Duodenal mucosa (tissue), 2 donors: ENCODE measurements around the gene CHRNB2.

Experiments
- H3K27ac ChIP-seq: one replicate; pipeline ENCODE4 v1.7.0; 2013; ENCODE audit warnings: low read depth, low read length
- H3K27me3 ChIP-seq, 2 donors: one replicate each; pipeline ENCODE4 v1.7.0; 2013; ENCODE audit warnings: low read length in 2 of 2, control low read depth in 1 of 2; ENCODE audit not compliant: insufficient read depth in 2 of 2, control insufficient read depth in 1 of 2
- H3K36me3 ChIP-seq, 2 donors: one replicate each; pipeline ENCODE4 v1.7.0; 2013; ENCODE audit warnings: low read length in 2 of 2, control low read depth in 1 of 2; ENCODE audit not compliant: insufficient read depth in 2 of 2, control insufficient read depth in 1 of 2
- H3K4me1 ChIP-seq, 2 donors: one replicate each; pipeline ENCODE4 v1.7.0; 2013; ENCODE audit warnings: low read length in 2 of 2, control low read depth in 1 of 2; ENCODE audit not compliant: insufficient read depth in 2 of 2, control insufficient read depth in 1 of 2
- H3K4me3 ChIP-seq, 2 donors: one replicate each; pipeline ENCODE4 v1.7.0; 2013; ENCODE audit warnings: low read length in 2 of 2, low read depth in 1 of 2
- H3K9ac ChIP-seq, 2 donors: one replicate each; pipeline ENCODE4 v1.7.0; 2013; ENCODE audit warnings: low read length in 2 of 2, low read depth in 1 of 2
- H3K9me3 ChIP-seq, 2 donors: one replicate each; pipeline ENCODE4 v1.7.0; 2013; ENCODE audit warnings: low read length in 2 of 2, control low read depth in 1 of 2; ENCODE audit not compliant: control insufficient read depth in 1 of 2

The CHRNB2 gene

GRCh38 chr1:154621875-154622274 is 54.3 kb downstream of the CHRNB2 start:
- no peaks in the 10 kb centered on the region for H3K9me3 ChIP-seq
- H3K4me3 ChIP-seq: no peak overlapping the region
- no peak overlapping the region for H3K27ac ChIP-seq
- no peaks in the 10 kb centered on the region for H3K36me3 ChIP-seq
- no peaks in the 10 kb centered on the region for H3K27me3 ChIP-seq
- H3K9ac ChIP-seq: no peak overlapping the region
- peaks cover 7 to 10% of the 10 kb centered on the region in 2 donors for H3K4me1 ChIP-seq

- Histone ChIP-seq H3K9me3 (no peaks in the 10 kb centered on the region), H3K27me3 (no peaks in the 10 kb centered on the region), H3K27ac (no peak overlapping the region), H3K4me1 (peaks cover 9 to 13% of the 10 kb centered on the region in 2 donors), H3K9ac (no peak overlapping the region), H3K4me3 (no peak overlapping the region), H3K36me3 (no peaks in the 10 kb centered on the region)
These were observed 55.0 kb downstream of the CHRNB2 start for GRCh38 chr1:154622503-154623039.

- Histone ChIP-seq H3K27me3 (no peaks in the 10 kb centered on the region), H3K36me3 (no peaks in the 10 kb centered on the region), H3K9me3 (no peaks in the 10 kb centered on the region), H3K4me3 (no peak overlapping the region), H3K27ac (no peak overlapping the region), H3K9ac (no peak overlapping the region), H3K4me1 (peaks cover 9 to 13% of the 10 kb centered on the region in 2 donors)
These were observed 55.8 kb downstream of the CHRNB2 start for GRCh38 chr1:154623358-154623757.

DNA sequence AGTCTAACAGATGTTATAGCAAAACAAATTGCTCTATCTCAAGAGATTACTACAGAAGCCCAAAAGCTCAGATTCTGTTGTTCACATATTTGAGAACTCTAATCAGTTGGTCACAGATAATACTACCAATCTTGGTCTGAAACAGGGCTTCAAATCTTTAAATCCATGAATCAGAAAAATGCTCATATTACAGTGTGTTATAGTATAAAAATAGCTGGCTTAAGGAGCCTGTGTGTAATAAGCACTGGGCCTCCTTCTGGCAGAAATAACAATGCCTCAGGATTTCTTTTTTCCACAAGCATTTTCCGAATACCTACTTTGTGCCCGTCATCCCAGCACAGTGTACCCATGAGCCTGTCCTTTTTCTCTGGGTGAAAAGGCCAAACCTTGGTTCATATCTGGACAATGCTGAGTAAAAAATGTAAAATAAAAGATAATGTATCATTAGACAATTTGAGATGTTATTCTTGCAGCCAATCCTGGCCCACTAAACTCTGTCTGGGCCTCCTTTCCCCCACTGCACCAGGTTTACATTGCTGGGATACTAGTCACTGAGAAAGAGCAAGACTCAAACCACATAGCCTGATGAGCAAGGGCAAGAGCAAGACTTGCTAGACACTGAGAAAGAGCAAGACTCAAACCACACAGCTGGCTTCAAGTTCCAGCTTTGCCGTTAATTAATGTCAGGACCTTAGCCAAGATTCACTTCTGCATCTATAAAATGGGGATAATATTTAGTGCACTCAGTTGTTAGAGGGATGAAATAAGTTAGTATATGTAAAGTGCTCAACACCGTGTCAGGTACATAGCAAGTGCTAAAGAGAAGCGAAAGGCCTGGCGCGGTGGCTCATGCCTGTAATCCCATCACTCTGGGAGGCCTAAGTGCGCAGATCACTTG is 57.4 kb downstream of the CHRNB2 start:
- Histone ChIP-seq H3K27ac (no peak overlapping the region), H3K36me3 (no peaks in the 10 kb centered on the region), H3K4me1 (peaks cover 9 to 13% of the 10 kb centered on the region in 2 donors), H3K9ac (no peak overlapping the region), H3K27me3 (no peaks in the 10 kb centered on the region), H3K4me3 (no peak overlapping the region), H3K9me3 (no peaks in the 10 kb centered on the region)

GRCh38 chr1:154626456-154627256 is 59.1 kb downstream of the CHRNB2 start:
- Histone ChIP-seq H3K4me1 (peaks cover 9 to 13% of the 10 kb centered on the region in 2 donors), H3K4me3 (peak overlapping the region; percentile 74 to 89), H3K9ac (peak overlapping the region; percentile 67 to 68), H3K36me3 (no peaks in the 10 kb centered on the region), H3K9me3 (no peaks in the 10 kb centered on the region), H3K27ac (peak overlapping the region; percentile 42), H3K27me3 (no peaks in the 10 kb centered on the region)

GRCh38 chr1:154627257-154628120 is 59.9 kb downstream of the CHRNB2 start:
- Histone ChIP-seq H3K9ac (peak overlapping the region; percentile 67 to 68), H3K27me3 (no peaks in the 10 kb centered on the region), H3K4me1 (peaks cover 9 to 13% of the 10 kb centered on the region in 2 donors), H3K27ac (peak overlapping the region; percentile 74), H3K36me3 (no peaks in the 10 kb centered on the region), H3K9me3 (no peaks in the 10 kb centered on the region), H3K4me3 (peak overlapping the region; percentile 74 to 89)

- Histone ChIP-seq H3K36me3 (no peaks in the 10 kb centered on the region), H3K27ac (peak overlapping the region; percentile 74), H3K4me1 (peaks cover 9 to 13% of the 10 kb centered on the region in 2 donors), H3K9me3 (no peaks in the 10 kb centered on the region), H3K27me3 (no peaks in the 10 kb centered on the region), H3K4me3 (peak overlapping the region; percentile 74 to 89), H3K9ac (peak overlapping the region; percentile 67 to 68)
These were observed 60.5 kb downstream of the CHRNB2 start for GRCh38 chr1:154628121-154628405.

GRCh38 chr1:154629061-154629674 is 61.6 kb downstream of the CHRNB2 start:
- Histone ChIP-seq H3K27ac (no peak overlapping the region), H3K9me3 (no peaks in the 10 kb centered on the region), H3K4me3 (no peak overlapping the region), H3K4me1 (peaks cover 9 to 10% of the 10 kb centered on the region in 2 donors), H3K27me3 (no peaks in the 10 kb centered on the region), H3K36me3 (no peaks in the 10 kb centered on the region), H3K9ac (no peak overlapping the region)
